ENCODE data around the gene ZBTB24. TPM values are rescaled to one million over a fixed set of nuclear protein-coding genes. Genes with fewer than 3 reads are reported as not detected.

ZBTB24 gene
- total and polyA plus RNA-seq, 2 of the 13 experiments (the other 11 are each of a cell fraction or from before 2014, with no cell fraction given) = 1.5 to 6.2 TPM

DNA sequence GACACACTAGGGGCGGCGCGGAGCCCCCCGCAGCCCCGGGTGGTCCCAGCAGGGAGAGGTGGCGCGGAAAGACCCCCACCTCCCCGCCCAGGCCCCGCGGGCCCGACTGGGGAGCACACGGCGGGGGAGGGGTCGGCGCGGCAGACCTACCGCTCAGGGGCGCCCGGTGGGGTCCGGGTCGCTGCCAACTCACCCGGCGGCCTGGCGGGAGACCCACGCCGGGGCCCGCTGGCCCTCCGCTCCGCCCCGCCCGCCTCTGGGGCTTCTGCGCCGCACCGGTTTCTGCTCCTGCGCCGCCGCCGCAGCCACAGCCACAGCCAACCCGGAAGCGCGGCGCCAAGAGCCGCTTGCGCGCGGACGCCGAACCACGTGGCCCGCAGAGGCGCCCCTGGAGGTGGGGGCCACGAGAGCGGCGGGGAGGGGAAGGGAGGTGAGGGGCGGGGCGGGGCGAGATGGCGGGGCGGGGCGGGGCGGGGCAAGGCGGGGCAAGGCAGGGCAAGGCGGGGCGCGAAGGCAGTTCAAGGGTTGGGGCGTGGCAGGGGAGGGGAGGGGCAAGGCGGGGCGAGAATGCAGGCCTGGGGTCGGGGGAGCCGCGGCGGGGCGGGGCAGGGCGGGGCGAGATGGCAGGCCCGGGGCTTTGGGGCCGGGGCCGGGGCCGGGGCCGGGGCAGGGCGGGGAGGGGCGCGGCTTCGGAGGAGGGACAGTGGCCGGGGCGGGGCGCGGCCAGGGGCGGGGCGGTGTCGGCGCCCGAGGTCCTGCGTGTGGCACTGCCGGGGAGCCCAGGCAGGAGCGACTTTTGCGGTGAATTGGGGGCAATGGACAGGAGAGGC, at the start of gene ZBTB24 (continued):
- no peak for TF ChIP-seq ZNF142 (CRISPR knock-in tag; IDR thresholded peaks at IDR 0.05)
- TF ChIP-seq HCFC1 (IDR thresholded peaks at IDR 0.05; ENCODE audit: low read depth, low read length) = peak; percentile 25; the same call in 1 of the 2 replicates
- no peak for TF ChIP-seq FOXO1 (CRISPR knock-in tag; IDR thresholded peaks at IDR 0.05)
- no peak for TF ChIP-seq PITX1 (CRISPR knock-in tag; IDR thresholded peaks at IDR 0.05)
- TF ChIP-seq DR1 (CRISPR knock-in tag; IDR thresholded peaks at IDR 0.05) = no peak
- no peak for TF ChIP-seq ZNF777 (CRISPR knock-in tag; IDR thresholded peaks at IDR 0.05)
- no peak for TF ChIP-seq ARHGAP35 (CRISPR knock-in tag; IDR thresholded peaks at IDR 0.05; ENCODE audit: borderline replicate concordance)
- no peak for TF ChIP-seq ZNF577 (CRISPR knock-in tag; IDR thresholded peaks at IDR 0.05; ENCODE audit: borderline replicate concordance, low read depth)
- TF ChIP-seq, protein P1, sequence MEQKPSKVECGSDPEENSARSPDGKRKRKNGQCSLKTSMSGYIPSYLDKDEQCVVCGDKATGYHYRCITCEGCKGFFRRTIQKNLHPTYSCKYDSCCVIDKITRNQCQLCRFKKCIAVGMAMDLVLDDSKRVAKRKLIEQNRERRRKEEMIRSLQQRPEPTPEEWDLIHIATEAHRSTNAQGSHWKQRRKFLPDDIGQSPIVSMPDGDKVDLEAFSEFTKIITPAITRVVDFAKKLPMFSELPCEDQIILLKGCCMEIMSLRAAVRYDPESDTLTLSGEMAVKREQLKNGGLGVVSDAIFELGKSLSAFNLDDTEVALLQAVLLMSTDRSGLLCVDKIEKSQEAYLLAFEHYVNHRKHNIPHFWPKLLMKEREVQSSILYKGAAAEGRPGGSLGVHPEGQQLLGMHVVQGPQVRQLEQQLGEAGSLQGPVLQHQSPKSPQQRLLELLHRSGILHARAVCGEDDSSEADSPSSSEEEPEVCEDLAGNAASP (CRISPR knock-in tag; IDR thresholded peaks at IDR 0.05; ENCODE audit: borderline replicate concordance) = no peak
- TF ChIP-seq TBP (CRISPR knock-in tag; IDR thresholded peaks at IDR 0.05) = no peak
- peak; percentile 43; the same call in 1 of the 2 replicates for TF ChIP-seq POGZ (CRISPR knock-in tag; IDR thresholded peaks at IDR 0.05)
- no peak for TF ChIP-seq REXO4 (CRISPR knock-in tag; IDR thresholded peaks at IDR 0.05; ENCODE audit: borderline replicate concordance)
- TF ChIP-seq ZNF496 (CRISPR knock-in tag; IDR thresholded peaks at IDR 0.05; ENCODE audit: insufficient replicate concordance) = no peak
- TF ChIP-seq SMYD3 (CRISPR knock-in tag; IDR thresholded peaks at IDR 0.05) = no peak
- no peak for TF ChIP-seq ZIK1 (CRISPR knock-in tag; IDR thresholded peaks at IDR 0.05; ENCODE audit: borderline replicate concordance, low read depth)
- TF ChIP-seq ZNF724P (CRISPR knock-in tag; IDR thresholded peaks at IDR 0.05; ENCODE audit: borderline replicate concordance) = 0 out of 2 replicates have a peak, but pooled peaks have one; percentile 71
- TF ChIP-seq NR0B2 (CRISPR knock-in tag; IDR thresholded peaks at IDR 0.05) = peak; percentile 67; the same call in 1 of the 2 replicates
- TF ChIP-seq ZNF839 (CRISPR knock-in tag; IDR thresholded peaks at IDR 0.05; ENCODE audit: borderline replicate concordance) = no peak
- TF ChIP-seq PPARG (CRISPR knock-in tag; conservative IDR thresholded peaks at IDR 0.05) = no peak
- TF ChIP-seq RFX1 (IDR thresholded peaks at IDR 0.05) = no peak
- TF ChIP-seq JDP2 (CRISPR knock-in tag; IDR thresholded peaks at IDR 0.05; ENCODE audit: borderline replicate concordance) = no peak
- TF ChIP-seq NFE2L1 (CRISPR knock-in tag; IDR thresholded peaks at IDR 0.05; ENCODE audit: borderline replicate concordance) = no peak
- peak; percentile 97 for TF ChIP-seq HNRNPLL (IDR thresholded peaks at IDR 0.05; ENCODE audit: low read depth, low read length, poor library complexity, severe bottlenecking)
